ENCODE results near the gene PREX1.

Gene PREX1

GRCh38 chr20:48649104-48649626 is 178.6 kb downstream of the PREX1 start:
- no peak for DNase-seq

GRCh38 chr20:48648482-48649051 is 179.2 kb downstream of the PREX1 start:
- DNase-seq, result no peak

GRCh38 chr20:48647858-48648257 is 179.9 kb downstream of the PREX1 start:
- DNase-seq, result no peak

GRCh38 chr20:48645666-48646065 is 182.1 kb downstream of the PREX1 start:
- no peak for DNase-seq

- no peak for DNase-seq
Measured at GRCh38 chr20:48644286-48644828, 183.4 kb downstream of the PREX1 start.

- no peak for DNase-seq
Measured at GRCh38 chr20:48642105-48642880, 185.5 kb downstream of the PREX1 start.

GRCh38 chr20:48640871-48641270 is 186.9 kb downstream of the PREX1 start:
- no peak for DNase-seq

- no peak for DNase-seq
Measured at GRCh38 chr20:48639899-48640298, 187.9 kb downstream of the PREX1 start.

- no peak for DNase-seq
Measured at GRCh38 chr20:48638546-48638945, 189.3 kb downstream of the PREX1 start.

- no peak for DNase-seq
Measured at GRCh38 chr20:48637461-48637860, 190.3 kb downstream of the PREX1 start.

- DNase-seq, result no peak
Measured at GRCh38 chr20:48636301-48636700, 191.5 kb downstream of the PREX1 start.

GRCh38 chr20:48635791-48636267 is 192.0 kb downstream of the PREX1 start:
- DNase-seq, result no peak

GRCh38 chr20:48635361-48635760 is 192.4 kb downstream of the PREX1 start:
- no peak for DNase-seq

GRCh38 chr20:48634641-48635040 is 193.2 kb downstream of the PREX1 start:
- no peak for DNase-seq

GRCh38 chr20:48633620-48634257 is 194.1 kb downstream of the PREX1 start:
- DNase-seq, result no peak

GRCh38 chr20:48632825-48633619 is 194.8 kb downstream of the PREX1 start:
- DNase-seq, result no peak

GRCh38 chr20:48632017-48632824 is 195.6 kb downstream of the PREX1 start:
- DNase-seq, result no peak

- no peak for DNase-seq
Measured at GRCh38 chr20:48631114-48632016, 196.4 kb downstream of the PREX1 start.

- no peak for DNase-seq
Measured at GRCh38 chr20:48630342-48631075, 197.3 kb downstream of the PREX1 start.

GRCh38 chr20:48629960-48630315 is 197.9 kb downstream of the PREX1 start:
- no peak for DNase-seq

Measured in NCI-H524 treated with DMSO at 0.1 percent for 48 hours (cell line).